Activated B cell treated with CpG ODN at 0.5 μM for 24 hours (primary cell): ENCODE data around the gene AGBL2. TPM values are rescaled to one million over a fixed set of nuclear protein-coding genes. Genes with fewer than 3 reads are reported as not detected.
"Not testable (repeated sequence)": the region's sequence is repeated elsewhere in the genome, so short reads cannot be mapped to it uniquely, and the experiment has no call there.

ENCODE experiments used
- ATAC-seq: fragments of 200-7000 bp; cut with Tn5 transposase; one replicate; pipeline ENCODE4 v1.10.0; 2021; ENCODE audit warnings: low read depth, mild to moderate bottlenecking, moderate library complexity
- CTCF ChIA-PET: fragments of 350-600 bp; sonication (Branson Sonifier 250); formaldehyde crosslinking; loops from one replicate; lab custom pipeline; 2021; ENCODE audit warnings: antibody characterized with exemption; lab: Charles Lee
- POLR2A ChIA-PET: fragments of 350-600 bp; sonication (Branson Sonifier 250); formaldehyde crosslinking; loops from one replicate; lab custom pipeline; 2021; ENCODE audit warnings: antibody characterized with exemption; lab: Charles Lee
- DNase-seq: peaks from one replicate; pipeline ENCODE4 v3.0.0; 2022
- H3K27ac Mint-ChIP-seq: one replicate; pipeline ENCODE4 v1.8.0; 2020; ENCODE audit warnings: mixed read lengths
- H3K27me3 Mint-ChIP-seq: one replicate; pipeline ENCODE4 v1.8.0; 2021; ENCODE audit warnings: mixed read lengths
- H3K36me3 Mint-ChIP-seq: one replicate; pipeline ENCODE4 v1.8.0; 2021; ENCODE audit warnings: low read depth, mixed read lengths
- H3K4me1 Mint-ChIP-seq: one replicate; pipeline ENCODE4 v1.8.0; 2021; ENCODE audit warnings: mixed read lengths
- H3K4me3 Mint-ChIP-seq: one replicate; pipeline ENCODE4 v1.8.0; 2020; ENCODE audit warnings: mild to moderate bottlenecking, mixed read lengths
- H3K9me3 Mint-ChIP-seq: one replicate; pipeline ENCODE4 v1.8.0; 2020; ENCODE audit warnings: mixed read lengths
- intact Hi-C: fragments of 100-400 bp; cut with micrococcal nuclease; formaldehyde crosslinking; loops from one replicate; pipeline ENCODE4 v1.15.1; 2024
- total RNA-seq: library from RNA; stranded (reverse); gene quantifications from 2 replicates; pipeline ENCODE4 v1.2.3, GENCODE V29; 2022
- TF ChIP-seq, protein P1 (sequence below): fragments of 200-600 bp; IDR thresholded peaks from one replicate; pipeline ENCODE4 v1.8.0; 2022; ENCODE audit warnings: antibody characterized with exemption, mild to moderate bottlenecking

AGBL2 gene
- total RNA-seq, 1 donor from 2014 or later: 7.0 TPM

DNA sequence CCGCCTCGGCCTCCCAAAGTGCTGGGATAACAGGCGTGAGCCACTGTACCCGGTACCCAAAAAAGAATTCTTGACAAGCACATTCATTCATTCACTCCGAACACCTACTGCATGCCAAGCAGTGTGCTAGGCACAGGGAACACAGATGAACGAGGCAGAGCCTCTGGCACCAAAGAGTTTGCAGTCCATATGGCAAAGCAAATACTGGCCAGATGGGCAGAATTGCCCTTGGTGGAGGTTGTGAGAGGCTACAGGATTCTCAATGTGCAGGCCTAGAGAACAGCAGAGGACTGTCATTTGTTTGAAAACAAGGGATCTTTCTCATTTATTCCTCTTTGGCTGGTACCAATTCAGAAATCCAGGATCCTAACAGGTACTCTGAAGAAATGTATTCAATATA lies 45.3 kb downstream of the AGBL2 start:
- POLR2A ChIA-PET: no interaction called here
- Mint-ChIP-seq H3K4me1 (no peaks in the 10 kb centered on the region), H3K27ac (no peak overlapping the region), H3K4me3 (no peak overlapping the region), H3K36me3 (no peaks in the 10 kb centered on the region), H3K9me3 (no peaks in the 10 kb centered on the region), H3K27me3 (no peaks in the 10 kb centered on the region)
- no peak for ATAC-seq
- no peak for DNase-seq
- TF ChIP-seq, protein P1, sequence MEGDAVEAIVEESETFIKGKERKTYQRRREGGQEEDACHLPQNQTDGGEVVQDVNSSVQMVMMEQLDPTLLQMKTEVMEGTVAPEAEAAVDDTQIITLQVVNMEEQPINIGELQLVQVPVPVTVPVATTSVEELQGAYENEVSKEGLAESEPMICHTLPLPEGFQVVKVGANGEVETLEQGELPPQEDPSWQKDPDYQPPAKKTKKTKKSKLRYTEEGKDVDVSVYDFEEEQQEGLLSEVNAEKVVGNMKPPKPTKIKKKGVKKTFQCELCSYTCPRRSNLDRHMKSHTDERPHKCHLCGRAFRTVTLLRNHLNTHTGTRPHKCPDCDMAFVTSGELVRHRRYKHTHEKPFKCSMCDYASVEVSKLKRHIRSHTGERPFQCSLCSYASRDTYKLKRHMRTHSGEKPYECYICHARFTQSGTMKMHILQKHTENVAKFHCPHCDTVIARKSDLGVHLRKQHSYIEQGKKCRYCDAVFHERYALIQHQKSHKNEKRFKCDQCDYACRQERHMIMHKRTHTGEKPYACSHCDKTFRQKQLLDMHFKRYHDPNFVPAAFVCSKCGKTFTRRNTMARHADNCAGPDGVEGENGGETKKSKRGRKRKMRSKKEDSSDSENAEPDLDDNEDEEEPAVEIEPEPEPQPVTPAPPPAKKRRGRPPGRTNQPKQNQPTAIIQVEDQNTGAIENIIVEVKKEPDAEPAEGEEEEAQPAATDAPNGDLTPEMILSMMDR: no peak
- intact Hi-C loops: no loop called here
- CTCF ChIA-PET: no interaction called here

DNA sequence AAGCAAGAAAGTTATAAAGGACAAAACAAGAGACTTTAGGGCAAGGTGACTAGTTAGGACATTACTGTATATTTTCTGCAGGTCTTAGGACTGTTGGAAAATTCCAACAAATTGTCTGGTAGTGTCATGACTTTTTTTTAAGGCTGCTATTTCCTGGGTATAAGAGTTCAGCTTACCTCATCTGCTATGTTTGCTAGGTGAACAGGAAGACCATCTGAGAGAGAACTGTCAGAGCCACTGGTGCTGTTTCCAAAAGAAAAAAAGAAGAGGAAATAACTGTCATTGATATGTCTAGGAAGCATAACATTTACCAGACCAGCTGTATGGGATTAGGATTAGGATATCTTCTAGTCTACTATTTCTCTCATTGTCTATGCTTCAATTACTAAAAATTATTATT lies 46.5 kb downstream of the AGBL2 start:
- Mint-ChIP-seq H3K4me3 (no peak overlapping the region), H3K27ac (no peak overlapping the region), H3K27me3 (no peaks in the 10 kb centered on the region), H3K9me3 (no peaks in the 10 kb centered on the region), H3K4me1 (no peaks in the 10 kb centered on the region), H3K36me3 (no peaks in the 10 kb centered on the region)
- TF ChIP-seq, protein P1: no peak
- no peak for ATAC-seq
- intact Hi-C loops: no loop called here
- no peak for DNase-seq
- POLR2A ChIA-PET: interaction anchor here (0.6 kb wide), 1 partner anchor 8 kb away, joined by 7 read pairs; no protein-coding TSS in a partner anchor
- CTCF ChIA-PET: no interaction called here

DNA sequence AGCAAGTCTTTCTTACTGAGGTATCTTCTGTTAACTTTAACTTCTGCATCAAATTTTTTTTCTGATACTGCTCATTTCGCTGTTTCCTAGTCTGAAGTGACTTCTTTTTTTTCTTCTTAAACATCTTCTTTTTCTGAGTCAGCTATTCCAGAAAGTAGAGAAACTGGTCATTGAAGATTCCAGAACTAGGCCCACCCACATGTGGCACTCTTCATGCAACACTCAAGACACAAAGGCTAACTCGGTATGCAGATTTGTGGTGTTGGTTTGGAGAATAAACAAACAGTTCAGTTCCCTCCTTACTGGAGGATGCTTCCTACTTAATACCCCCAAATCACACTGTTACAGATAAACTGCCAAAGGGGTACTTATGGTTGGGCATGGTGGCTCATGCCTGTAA lies 47.6 kb downstream of the AGBL2 start:
- TF ChIP-seq, protein P1: no peak
- Mint-ChIP-seq H3K4me3 (no peak overlapping the region), H3K9me3 (no peaks in the 10 kb centered on the region), H3K27ac (no peak overlapping the region), H3K27me3 (no peaks in the 10 kb centered on the region), H3K36me3 (no peaks in the 10 kb centered on the region), H3K4me1 (peaks cover 4% of the 10 kb centered on the region)
- CTCF ChIA-PET: no interaction called here
- ATAC-seq (no peak), DNase-seq (no peak)
- intact Hi-C loops: no loop called here
- POLR2A ChIA-PET: interaction anchor here (0.6 to 0.7 kb wide), 2 partner anchors 24 to 49 kb away, joined by 4 to 15 read pairs; no protein-coding TSS in a partner anchor

DNA sequence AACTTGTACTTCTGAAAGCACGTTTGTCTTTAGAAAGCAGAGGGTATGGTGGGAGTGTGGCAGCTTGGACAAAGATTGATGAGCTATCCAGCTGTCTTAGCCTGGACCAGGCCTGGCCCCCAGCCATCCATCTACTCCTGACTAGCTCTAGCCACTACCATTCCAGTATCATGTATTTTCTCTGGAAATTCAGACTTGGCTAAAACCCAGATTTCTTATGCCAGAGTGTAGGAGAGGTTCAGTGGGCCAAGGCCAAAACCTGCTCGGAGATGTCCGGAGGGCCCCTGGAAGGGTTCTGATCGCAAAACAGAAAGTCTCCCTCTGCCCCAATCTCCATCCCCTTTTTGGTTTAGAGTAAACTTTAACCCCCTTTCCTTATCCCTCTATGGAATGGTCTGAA lies 48.0 kb downstream of the AGBL2 start:
- ChIA-PET POLR2A (interaction anchor here (0.6 kb wide), 1 partner anchor 25 kb away, joined by 4 read pairs; no protein-coding TSS in a partner anchor), CTCF (no interaction called here)
- no peaks in the 10 kb centered on the region for H3K9me3 Mint-ChIP-seq
- no peaks in the 10 kb centered on the region for H3K36me3 Mint-ChIP-seq
- peaks cover 4% of the 10 kb centered on the region for H3K4me1 Mint-ChIP-seq
- no peaks in the 10 kb centered on the region for H3K27me3 Mint-ChIP-seq
- ATAC-seq: no peak
- no peak for DNase-seq
- no peak overlapping the region for H3K27ac Mint-ChIP-seq
- H3K4me3 Mint-ChIP-seq: no peak overlapping the region
- intact Hi-C loops: no loop called here
- TF ChIP-seq, protein P1: no peak

DNA sequence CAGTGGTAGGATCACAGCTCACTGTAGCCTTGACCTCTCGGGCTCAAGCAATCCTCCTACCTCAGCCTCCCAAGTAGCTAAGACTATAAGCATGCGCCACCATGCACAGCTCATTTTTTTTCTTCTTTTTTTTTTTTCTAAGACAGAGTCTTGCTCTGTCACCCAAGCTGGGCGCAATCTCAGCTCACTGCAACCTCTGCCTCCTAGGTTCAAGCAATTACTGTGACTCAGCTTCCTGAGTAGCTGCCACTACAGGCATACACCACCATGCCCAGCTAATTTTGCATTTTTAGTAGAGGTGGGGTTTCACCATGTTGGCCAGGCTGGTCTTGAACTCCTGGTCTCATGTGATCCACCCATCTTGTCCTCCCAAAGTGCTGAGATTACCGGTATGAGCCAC lies 50.2 kb downstream of the AGBL2 start:
- H3K4me1 Mint-ChIP-seq, DNase-seq, H3K36me3 Mint-ChIP-seq, H3K27me3 Mint-ChIP-seq, intact Hi-C loops, H3K9me3 Mint-ChIP-seq, H3K4me3 Mint-ChIP-seq, H3K27ac Mint-ChIP-seq: not testable (repeated sequence)
- ChIA-PET POLR2A (interaction anchor here (0.6 to 1.7 kb wide), 2 partner anchors 49 to 1794 kb away, joined by 3 to 5 read pairs; no protein-coding TSS in a partner anchor), CTCF (interaction anchor here (0.7 kb wide), 1 partner anchor 51 kb away, joined by 4 read pairs; the partner anchor contains the start of gene AGBL2)
- peak; percentile 48 for ATAC-seq

DNA sequence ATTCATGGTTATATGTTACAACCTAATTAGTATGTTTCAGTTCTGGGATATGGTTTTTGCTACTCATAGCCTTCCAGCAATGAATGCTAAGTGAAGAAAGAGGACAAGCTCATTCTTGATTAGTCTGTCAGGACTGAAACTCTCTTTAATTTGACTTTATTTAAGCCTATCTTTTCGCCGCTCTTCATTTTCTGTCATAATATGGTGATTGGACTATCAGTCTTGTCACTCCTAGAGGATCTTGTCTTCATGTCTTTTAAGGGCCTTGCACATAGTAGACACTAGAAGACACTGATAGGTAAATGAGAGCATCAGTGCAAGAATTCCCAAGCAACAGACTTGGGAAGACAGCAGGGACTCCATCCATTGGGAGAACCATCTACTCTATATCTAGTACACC lies 53.9 kb downstream of the AGBL2 start:
- Mint-ChIP-seq H3K27ac (no peak overlapping the region), H3K27me3 (no peaks in the 10 kb centered on the region), H3K4me3 (no peak overlapping the region), H3K9me3 (no peaks in the 10 kb centered on the region), H3K4me1 (peaks cover 4% of the 10 kb centered on the region), H3K36me3 (no peaks in the 10 kb centered on the region)
- no peak for DNase-seq
- ATAC-seq: no peak
- POLR2A ChIA-PET: no interaction called here
- intact Hi-C loops: no loop called here
- TF ChIP-seq, protein P1: no peak
- CTCF ChIA-PET: no interaction called here
